ENCODE data around the gene HOXD3. TPM values are rescaled to one million over a fixed set of nuclear protein-coding genes. Genes with fewer than 3 reads are reported as not detected.

Gene HOXD3
- total RNA-seq, 1 experiment from 2014 or later, result not detected

DNA sequence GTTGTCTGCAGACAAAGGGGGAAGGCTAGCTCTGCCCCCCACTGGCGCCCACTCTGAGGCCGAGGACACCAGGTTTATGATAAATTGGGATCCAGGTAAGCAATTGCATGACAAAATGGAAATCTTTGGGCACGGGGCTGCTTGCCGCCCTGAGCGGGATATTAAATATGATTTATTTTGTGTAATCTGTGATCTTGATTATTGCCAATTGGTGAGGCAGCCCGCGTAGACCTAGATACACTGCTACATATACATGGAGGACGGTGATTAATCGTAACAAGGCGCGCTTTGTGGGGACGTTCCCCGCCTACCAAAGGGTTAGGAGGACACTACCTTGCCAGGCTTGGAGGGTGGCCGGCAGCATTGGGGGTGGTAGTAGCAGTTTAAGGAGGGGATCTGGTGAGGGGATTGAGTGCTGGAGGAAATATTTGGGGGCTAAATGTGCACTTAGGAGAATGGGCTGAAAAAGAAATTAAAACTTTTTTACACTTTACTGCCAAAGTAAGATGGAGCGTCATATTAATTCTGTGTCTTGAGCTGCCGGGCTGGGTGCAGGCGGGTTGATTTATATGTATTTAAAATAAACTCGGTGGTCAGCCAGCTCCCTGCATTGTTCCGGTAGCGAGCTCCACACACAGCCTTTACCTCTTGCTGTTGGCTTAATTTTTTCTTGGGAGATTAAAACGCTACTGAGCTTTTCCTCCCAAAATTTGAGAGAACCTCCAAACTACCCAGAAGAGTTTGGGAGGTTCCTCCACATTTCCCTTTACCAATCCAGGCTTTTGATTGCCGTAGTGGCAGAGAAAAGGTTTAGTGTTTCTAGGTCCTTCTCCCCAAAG lies 4.1 kb downstream of the HOXD3 start:
- CTCF ChIA-PET, result interaction anchor here (1.4 kb wide), 1 partner anchor 20 kb away, joined by 4 read pairs; no protein-coding TSS in a partner anchor
- Mint-ChIP-seq H3K4me3 (ENCODE audit: low read depth, unreplicated experiment) (no peak overlapping the region), H3K27ac (ENCODE audit: unreplicated experiment) (no peak overlapping the region), H3K27me3 (ENCODE audit: unreplicated experiment) (peaks cover 12% of the 10 kb centered on the region), H3K4me1 (ENCODE audit: low read depth, unreplicated experiment) (no peaks in the 10 kb centered on the region), H3K9me3 (ENCODE audit: low read depth, unreplicated experiment) (peaks cover 2% of the 10 kb centered on the region), H3K36me3 (ENCODE audit: insufficient read depth, unreplicated experiment) (no peaks in the 10 kb centered on the region)
- BruUV-seq (replicated peaks), result no TSS peak
- TF ChIP-seq, protein P1, sequence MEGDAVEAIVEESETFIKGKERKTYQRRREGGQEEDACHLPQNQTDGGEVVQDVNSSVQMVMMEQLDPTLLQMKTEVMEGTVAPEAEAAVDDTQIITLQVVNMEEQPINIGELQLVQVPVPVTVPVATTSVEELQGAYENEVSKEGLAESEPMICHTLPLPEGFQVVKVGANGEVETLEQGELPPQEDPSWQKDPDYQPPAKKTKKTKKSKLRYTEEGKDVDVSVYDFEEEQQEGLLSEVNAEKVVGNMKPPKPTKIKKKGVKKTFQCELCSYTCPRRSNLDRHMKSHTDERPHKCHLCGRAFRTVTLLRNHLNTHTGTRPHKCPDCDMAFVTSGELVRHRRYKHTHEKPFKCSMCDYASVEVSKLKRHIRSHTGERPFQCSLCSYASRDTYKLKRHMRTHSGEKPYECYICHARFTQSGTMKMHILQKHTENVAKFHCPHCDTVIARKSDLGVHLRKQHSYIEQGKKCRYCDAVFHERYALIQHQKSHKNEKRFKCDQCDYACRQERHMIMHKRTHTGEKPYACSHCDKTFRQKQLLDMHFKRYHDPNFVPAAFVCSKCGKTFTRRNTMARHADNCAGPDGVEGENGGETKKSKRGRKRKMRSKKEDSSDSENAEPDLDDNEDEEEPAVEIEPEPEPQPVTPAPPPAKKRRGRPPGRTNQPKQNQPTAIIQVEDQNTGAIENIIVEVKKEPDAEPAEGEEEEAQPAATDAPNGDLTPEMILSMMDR (IDR thresholded peaks at IDR 0.05; ENCODE audit: unreplicated experiment), result no peak
- intact Hi-C loops (cut with micrococcal nuclease; ENCODE audit: unreplicated experiment), result no loop called here
- DNase-seq, result no peak

GRCh38 chr2:176161825-176162626 lies 4.9 kb downstream of the HOXD3 start:
- CTCF ChIA-PET, result interaction anchor here (1.4 kb wide), 1 partner anchor 21 kb away, joined by 4 read pairs; no protein-coding TSS in a partner anchor
- BruUV-seq (replicated peaks), result no TSS peak
- H3K27ac Mint-ChIP-seq (ENCODE audit: unreplicated experiment), result no peak overlapping the region
- peaks cover 12% of the 10 kb centered on the region for H3K27me3 Mint-ChIP-seq (ENCODE audit: unreplicated experiment)
- DNase-seq, result no peak
- peaks cover 2% of the 10 kb centered on the region for H3K9me3 Mint-ChIP-seq (ENCODE audit: low read depth, unreplicated experiment)
- no peaks in the 10 kb centered on the region for H3K36me3 Mint-ChIP-seq (ENCODE audit: insufficient read depth, unreplicated experiment)
- intact Hi-C loops (cut with micrococcal nuclease; ENCODE audit: unreplicated experiment), result no loop called here
- H3K4me1 Mint-ChIP-seq (ENCODE audit: low read depth, unreplicated experiment), result no peaks in the 10 kb centered on the region
- no peak overlapping the region for H3K4me3 Mint-ChIP-seq (ENCODE audit: low read depth, unreplicated experiment)
- TF ChIP-seq, protein P1 (IDR thresholded peaks at IDR 0.05; ENCODE audit: unreplicated experiment), result no peak

DNA sequence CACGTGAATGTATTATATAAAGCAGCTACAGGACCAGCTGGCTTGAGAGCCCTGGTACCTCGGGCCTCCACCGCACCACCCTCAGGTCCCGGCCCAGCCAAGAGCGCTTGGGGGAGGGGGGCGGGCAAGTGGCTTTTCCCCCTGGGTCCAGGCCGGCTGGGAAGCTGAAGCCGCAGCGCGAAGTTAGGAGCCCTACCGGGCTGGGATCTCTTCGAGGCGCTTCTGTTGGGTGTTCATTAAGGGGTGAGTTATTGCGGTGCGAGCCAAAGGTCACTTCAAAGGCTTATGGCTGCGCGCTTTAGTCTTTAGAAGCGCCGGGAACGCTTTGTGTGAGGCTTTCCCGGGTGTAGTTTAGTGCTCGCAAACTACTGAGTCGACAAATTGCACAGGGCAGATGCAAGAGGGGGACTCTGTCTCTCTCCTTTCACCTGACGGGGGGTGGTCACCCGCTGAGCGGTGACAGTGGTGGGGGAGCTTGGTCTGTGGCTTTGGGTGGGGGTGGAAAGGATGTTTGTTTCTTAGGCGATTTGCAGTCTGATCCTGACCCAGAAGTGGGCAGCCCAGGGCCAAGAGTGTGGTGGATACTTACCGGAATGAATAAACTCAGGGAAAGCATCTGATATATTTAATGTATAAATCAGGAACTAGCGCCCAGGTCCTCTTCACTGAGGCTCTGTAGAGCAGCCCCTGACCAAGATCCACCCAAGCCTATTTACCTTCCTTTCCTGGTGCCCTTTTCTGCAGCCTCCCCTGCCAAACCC lies 6.0 kb downstream of the HOXD3 start:
- CTCF ChIA-PET, result interaction anchor here (0.6 to 1.4 kb wide), 2 partner anchors 22 to 489 kb away, joined by 4 to 7 read pairs; no protein-coding TSS in a partner anchor
- Mint-ChIP-seq H3K36me3 (ENCODE audit: insufficient read depth, unreplicated experiment) (no peaks in the 10 kb centered on the region), H3K4me3 (ENCODE audit: low read depth, unreplicated experiment) (no peak overlapping the region), H3K4me1 (ENCODE audit: low read depth, unreplicated experiment) (no peaks in the 10 kb centered on the region), H3K27me3 (ENCODE audit: unreplicated experiment) (peaks cover 12% of the 10 kb centered on the region), H3K9me3 (ENCODE audit: low read depth, unreplicated experiment) (peaks cover 2% of the 10 kb centered on the region), H3K27ac (ENCODE audit: unreplicated experiment) (no peak overlapping the region)
- no TSS peak for BruUV-seq (replicated peaks)
- TF ChIP-seq, protein P1 (IDR thresholded peaks at IDR 0.05; ENCODE audit: unreplicated experiment), result no peak
- DNase-seq, result no peak
- intact Hi-C loops (cut with micrococcal nuclease; ENCODE audit: unreplicated experiment), result no loop called here

GRCh38 chr2:176163672-176164056 lies 6.6 kb downstream of the HOXD3 start:
- Mint-ChIP-seq H3K27ac (ENCODE audit: unreplicated experiment) (no peak overlapping the region), H3K4me3 (ENCODE audit: low read depth, unreplicated experiment) (no peak overlapping the region), H3K4me1 (ENCODE audit: low read depth, unreplicated experiment) (no peaks in the 10 kb centered on the region), H3K9me3 (ENCODE audit: low read depth, unreplicated experiment) (peaks cover 2% of the 10 kb centered on the region), H3K36me3 (ENCODE audit: insufficient read depth, unreplicated experiment) (no peaks in the 10 kb centered on the region), H3K27me3 (ENCODE audit: unreplicated experiment) (peaks cover 12% of the 10 kb centered on the region)
- CTCF ChIA-PET, result no interaction called here
- intact Hi-C loops (cut with micrococcal nuclease; ENCODE audit: unreplicated experiment), result no loop called here
- no TSS peak for BruUV-seq (replicated peaks)
- TF ChIP-seq, protein P1 (IDR thresholded peaks at IDR 0.05; ENCODE audit: unreplicated experiment), result no peak
- no peak for DNase-seq

Measured in Calu3 (cell line).